ENCODE data around the gene LRPPRC.
"Not testable (repeated sequence)": the region's sequence is repeated elsewhere in the genome, so short reads cannot be mapped to it uniquely, and the experiment has no call there.

Gene LRPPRC

DNA sequence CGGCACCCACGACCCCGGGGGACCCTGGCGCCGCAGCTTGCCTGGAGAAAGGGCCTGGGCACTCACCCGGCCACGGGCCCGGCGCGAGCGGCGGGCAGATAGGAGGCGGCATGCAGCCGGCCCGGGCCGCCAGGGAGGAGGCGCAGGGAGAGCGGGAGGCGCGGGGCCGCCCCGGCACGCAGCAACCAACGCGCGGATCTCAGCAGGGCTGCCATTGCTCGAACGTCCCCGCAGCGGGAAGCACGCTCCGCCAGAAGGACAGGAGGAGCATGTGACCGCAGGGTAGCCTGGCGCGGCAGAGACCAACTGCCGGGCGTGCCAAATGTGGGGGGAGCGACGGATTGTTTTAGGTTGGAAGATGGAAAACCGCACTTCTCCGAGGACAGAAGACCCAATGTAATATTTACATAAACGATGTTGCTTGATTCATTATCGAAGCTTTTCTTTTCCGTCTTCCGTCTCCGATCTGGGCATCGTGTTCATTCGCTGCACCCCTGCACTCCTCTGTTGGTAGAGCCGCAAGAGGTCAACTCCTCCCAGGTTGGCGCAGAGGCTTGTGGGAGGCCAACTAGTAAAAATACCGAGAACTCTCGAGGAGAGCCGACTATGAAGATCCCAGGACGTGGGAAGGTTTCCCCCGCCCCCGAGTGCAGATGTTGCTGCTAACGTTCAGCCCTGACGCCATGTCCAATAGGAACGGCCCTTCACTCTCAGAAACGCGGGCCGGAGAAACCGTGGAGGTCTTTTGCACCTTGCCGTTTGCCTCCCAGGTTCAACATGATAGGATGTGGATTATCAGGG, at the start of gene LRPPRC:
TSS of gene LRPPRC (minus strand) at position 257 of the 801 bp plus-strand sequence. CDS start at position 215, 42 bp downstream.
- DNase-seq, result peak; percentile 97

DNA sequence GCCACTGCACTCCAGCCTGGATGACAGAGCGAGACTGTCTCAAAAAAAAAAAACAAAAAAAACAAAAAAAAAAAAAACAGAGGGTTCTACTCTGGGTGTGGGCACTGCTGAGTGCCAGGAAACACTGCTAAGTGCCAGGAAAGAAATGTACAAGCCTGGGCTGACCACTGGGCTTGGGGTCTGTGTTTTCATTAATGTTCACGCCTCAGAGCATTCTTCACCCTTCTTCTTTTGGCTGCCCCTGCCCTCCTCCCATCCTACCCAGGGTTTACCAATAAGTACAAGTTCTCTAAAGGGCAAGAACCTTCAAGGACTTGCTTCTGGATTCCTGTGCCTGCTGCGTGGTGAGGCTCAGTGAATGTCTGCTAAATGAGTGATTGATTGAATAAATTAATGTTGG, 49.3 kb upstream of the LRPPRC start:
- no peak for DNase-seq

DNA sequence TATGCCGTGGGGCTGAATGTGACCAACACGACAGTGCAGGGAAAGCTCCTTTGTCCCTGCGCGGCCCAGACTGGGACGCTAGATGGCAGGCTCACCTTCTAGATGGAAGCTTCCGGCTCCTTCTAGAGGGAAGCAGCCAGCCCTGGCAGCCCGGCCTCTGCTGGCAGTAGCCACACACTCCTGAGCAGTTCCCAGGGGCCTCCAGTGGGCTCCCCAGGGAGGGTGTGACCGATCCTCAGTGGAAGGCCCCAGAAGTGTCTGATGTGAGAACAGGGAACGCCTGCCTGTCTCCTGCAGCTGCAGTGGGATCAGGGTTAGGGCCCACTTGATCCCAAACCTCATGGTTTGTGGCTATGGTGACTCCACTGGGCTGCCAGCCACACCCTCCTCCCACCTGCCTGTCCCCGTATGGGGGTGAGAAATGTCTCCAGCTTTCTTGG, 48.5 kb upstream of the LRPPRC start:
- peak; percentile 89 for DNase-seq

GRCh38 chr2:44040365-44040764, 44.6 kb upstream of the LRPPRC start:
- DNase-seq, result no peak

DNA sequence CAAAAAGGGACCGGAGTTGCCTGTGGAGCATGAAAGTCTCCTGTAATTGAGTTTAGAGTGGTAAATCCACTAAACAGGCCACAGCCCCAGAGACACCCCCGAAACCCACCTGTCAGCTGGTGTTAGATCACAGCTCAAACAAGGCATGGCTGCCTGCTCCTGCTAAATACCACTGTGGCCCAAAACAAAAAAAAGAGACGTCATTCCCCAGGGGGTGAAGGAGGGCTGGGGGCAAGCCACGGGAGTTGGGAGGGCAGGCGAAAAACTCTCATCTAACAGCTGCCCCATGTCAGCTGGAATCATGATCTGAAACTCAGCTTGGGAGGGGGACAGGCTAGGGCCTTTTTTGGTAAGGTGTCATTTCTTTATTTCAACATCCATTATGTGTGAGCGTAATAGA, 42.5 kb upstream of the LRPPRC start:
- DNase-seq, result no peak

GRCh38 chr2:44037221-44037620, 41.4 kb upstream of the LRPPRC start:
- DNase-seq, result no peak

DNA sequence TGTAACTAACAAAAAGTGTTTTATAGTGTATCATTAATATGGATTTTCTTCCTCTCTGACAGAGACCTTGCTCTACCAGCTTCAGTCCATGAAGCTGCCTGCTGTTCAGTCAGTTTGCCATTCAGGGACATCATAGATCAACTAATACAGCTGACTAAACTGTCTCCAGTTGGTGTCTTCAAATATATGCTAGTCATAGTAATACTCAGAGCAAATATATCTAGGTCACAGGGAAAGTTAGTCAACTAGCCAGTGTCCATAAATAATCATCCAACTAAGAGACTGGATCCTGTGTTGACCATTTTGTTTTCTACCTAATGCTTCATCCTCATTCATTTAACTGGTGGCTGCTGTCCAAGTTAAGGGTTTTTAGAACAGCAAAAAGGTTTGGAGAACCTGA, 38.2 kb upstream of the LRPPRC start:
- DNase-seq, result no peak

- not testable (repeated sequence) for DNase-seq
These were observed 31.3 kb upstream of the LRPPRC start for GRCh38 chr2:44027076-44027475.

DNA sequence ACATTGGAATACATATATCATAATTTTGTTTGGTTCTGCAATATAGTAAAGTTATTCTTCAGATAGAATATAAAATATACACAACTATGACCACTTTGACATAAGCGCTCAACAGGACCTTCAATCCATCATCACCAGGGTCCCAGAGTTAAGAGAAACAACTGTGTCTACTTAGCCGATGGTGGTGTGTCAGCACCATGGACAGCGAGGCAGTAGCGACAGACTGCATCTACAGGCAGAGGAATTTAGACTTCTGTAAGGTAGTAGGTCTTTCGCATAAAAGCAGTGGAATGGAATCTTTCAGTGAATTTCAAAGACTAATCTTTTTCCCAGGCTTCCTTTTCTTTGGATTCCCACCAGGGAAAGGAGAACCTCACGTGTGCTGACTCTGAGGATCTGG, 20.5 kb upstream of the LRPPRC start:
- peak; percentile 35 for DNase-seq

- no peak for DNase-seq
These were observed 19.4 kb upstream of the LRPPRC start for GRCh38 chr2:44015239-44015638.

DNA sequence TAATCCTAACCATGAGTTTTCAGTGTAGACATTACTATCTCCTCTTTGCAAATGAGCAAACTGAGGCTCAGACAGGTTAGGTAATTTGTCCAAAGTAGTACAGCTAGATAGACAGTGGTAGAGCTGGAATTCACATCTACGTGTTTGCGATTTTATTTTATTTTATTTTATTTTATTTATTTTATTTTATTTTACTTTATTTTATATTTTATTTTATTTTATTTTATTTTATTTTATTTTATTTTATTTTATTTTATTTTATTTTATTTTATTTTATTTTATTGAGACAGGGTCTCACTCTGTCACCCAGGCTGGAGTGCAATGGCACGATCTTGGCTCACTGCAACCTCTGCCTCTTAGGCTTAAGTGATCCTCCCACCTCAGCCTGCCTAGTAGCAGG, 17.4 kb upstream of the LRPPRC start:
- not testable (repeated sequence) for DNase-seq

DNA sequence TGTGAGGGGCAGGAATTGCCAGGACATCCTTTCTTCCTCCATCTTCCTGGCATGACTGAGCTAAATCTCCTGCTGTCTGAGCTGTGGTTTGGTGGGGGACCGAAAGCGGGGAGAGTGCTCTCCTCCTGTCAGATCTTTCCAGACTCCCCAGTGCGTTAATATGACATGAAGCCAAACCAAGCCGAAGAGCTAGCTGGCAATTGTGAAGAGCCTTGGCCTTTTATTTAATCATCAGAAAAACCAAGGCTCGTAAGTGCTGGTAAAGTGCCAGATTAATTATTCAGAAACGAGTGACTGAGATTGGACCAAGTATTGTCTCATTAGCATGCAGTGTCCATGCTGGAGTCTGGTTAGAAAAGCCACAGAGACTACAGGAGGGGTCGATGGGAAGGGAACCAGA, 14.5 kb upstream of the LRPPRC start:
- no peak for DNase-seq

DNA sequence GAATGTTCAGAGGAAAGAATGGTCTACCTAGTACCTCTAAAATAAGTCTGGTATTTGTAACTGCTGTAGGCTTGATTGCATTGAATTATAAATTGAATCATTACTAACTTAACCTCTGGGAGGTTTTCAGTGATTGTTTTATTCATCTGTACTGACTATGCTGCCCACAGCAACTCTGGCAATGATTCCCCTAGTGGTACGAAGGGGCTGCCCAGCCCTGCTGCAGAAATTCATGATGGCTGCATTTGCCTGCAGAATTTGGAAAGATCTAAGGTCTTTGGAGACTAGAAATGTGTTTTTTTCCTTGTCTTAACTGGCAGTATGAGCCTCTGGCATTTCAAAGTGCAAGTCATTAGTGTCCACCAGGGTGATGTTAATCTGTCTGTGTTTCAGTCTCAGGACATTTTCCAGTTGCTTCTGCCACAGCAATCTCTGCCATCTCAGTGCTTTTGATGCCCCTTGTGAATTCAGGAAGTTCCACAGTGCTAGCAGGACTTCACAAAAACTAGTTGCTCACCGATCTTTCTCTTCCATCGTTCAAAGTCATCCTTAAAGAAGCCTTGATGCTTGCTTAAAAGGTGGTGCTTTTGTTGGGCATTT, 13.4 kb upstream of the LRPPRC start:
- no peak for DNase-seq

- DNase-seq, result no peak
These were observed 10.1 kb upstream of the LRPPRC start for GRCh38 chr2:44005846-44006245.

DNA sequence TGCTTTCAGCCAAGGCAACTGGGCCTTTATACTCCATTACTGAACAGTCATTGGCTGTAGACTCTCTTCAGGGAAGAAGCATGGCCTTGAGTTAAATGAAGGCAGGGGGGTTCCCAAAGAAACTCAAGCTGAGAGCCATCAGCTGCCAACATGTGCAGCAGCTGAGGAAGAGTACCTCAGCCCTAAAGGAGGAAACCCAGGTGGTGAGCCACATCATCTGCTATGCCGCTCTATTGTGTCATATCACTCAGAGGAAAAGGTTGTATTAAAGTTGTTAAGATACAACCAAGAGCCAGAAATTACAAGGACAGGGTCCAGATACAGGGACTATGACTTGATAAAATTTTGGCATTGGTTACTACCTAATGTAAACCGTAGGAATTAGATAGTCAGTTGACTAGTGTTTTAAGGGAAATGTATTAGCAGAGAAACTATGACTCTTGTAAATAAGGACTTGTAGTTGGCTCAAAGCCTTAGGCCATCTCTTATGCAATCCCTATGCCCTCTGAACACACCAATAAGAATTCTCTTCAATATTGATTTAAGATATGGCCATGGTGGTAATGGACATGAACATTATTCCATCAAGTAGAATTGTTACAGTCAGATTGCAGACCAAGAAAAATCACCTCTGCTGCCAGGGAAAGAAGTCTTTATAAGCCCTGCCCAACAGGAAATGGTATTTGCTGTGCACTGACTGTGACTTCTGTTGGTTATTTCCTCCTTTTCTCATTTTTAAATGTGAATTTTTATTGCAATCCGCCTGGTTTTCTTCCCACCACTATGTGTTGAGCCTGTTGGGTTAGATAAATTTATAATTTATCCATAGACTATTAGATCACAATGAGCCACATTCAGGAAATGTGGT, 9.2 kb upstream of the LRPPRC start:
- DNase-seq, result no peak

- DNase-seq, result no peak
These were observed 5.9 kb upstream of the LRPPRC start for GRCh38 chr2:44001716-44002115.

GRCh38 chr2:43998263-43998662, 2.5 kb upstream of the LRPPRC start:
- DNase-seq, result no peak

GRCh38 chr2:43993437-43993836, 2.4 kb downstream of the LRPPRC start:
- no peak for DNase-seq

DNA sequence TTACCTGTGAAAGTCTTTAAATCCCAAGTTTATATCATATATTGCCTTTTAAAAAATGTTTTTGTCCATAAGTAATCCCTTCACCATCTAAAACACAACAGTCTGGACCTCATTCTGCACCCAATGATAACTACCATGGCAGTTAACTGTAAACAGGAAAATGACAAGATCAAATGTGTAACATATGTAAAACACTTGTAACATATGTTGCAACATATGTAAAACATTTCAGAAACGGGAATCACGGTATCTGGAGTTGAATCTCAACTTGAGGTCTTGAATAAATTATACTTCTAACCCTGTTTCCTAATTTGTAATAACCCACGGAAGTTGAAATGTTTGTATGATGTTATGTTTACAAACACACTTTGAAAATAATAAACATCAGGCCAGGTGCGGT, 6.2 kb downstream of the LRPPRC start:
- no peak for DNase-seq

GRCh38 chr2:43986600-43986999, 9.2 kb downstream of the LRPPRC start:
- DNase-seq, result no peak

GRCh38 chr2:43985359-43985758, 10.4 kb downstream of the LRPPRC start:
- DNase-seq, result no peak

- DNase-seq, result no peak
These were observed 11.3 kb downstream of the LRPPRC start for GRCh38 chr2:43984533-43984932.

GRCh38 chr2:43980902-43981301, 14.9 kb downstream of the LRPPRC start:
- DNase-seq, result no peak
